Neuronal stem cell (in vitro differentiated cells): ENCODE results near the gene MAD1L1.
"Not testable (repeated sequence)": the region's sequence is repeated elsewhere in the genome, so short reads cannot be mapped to it uniquely, and the experiment has no call there.

Experiments
- DNase-seq: peaks from one replicate; pipeline ENCODE4 v3.0.0-alpha.2; 2013; ENCODE audit warnings: low spot score
- H2AFZ ChIP-seq: one replicate; pipeline ENCODE4 v1.6.1; 2013; ENCODE audit warnings: mild to moderate bottlenecking, low read length, inconsistent platforms
- H2AK5ac ChIP-seq: 2 replicates; pipeline ENCODE4 v1.6.1; 2013; ENCODE audit warnings: low read depth, mild to moderate bottlenecking, inconsistent platforms, low read length, moderate library complexity, mixed read lengths
- H2BK120ac ChIP-seq: 2 replicates; pipeline ENCODE4 v1.6.1; 2013; ENCODE audit warnings: low read depth, mild to moderate bottlenecking, inconsistent platforms, low read length, moderate library complexity, mixed read lengths
- H2BK12ac ChIP-seq: one replicate; pipeline ENCODE4 v1.6.1; 2013; ENCODE audit warnings: low read length, inconsistent platforms
- H2BK15ac ChIP-seq: 2 replicates; pipeline ENCODE4 v1.6.1; 2013; ENCODE audit warnings: mild to moderate bottlenecking, low read length, inconsistent platforms, mixed read lengths
- H2BK5ac ChIP-seq: one replicate; pipeline ENCODE4 v1.6.1; 2013; ENCODE audit warnings: inconsistent platforms, mild to moderate bottlenecking, low read length, moderate library complexity
- H3K14ac ChIP-seq: one replicate; pipeline ENCODE4 v1.6.1; 2013; ENCODE audit warnings: low read length, inconsistent platforms
- H3K18ac ChIP-seq: 2 replicates; pipeline ENCODE4 v1.6.1; 2013; ENCODE audit warnings: low read length, inconsistent platforms
- H3K23ac ChIP-seq: 2 replicates; pipeline ENCODE4 v1.6.1; 2013; ENCODE audit warnings: low read depth, mild to moderate bottlenecking, mixed read lengths, low read length, inconsistent platforms; ENCODE audit not compliant: poor library complexity
- H3K27ac ChIP-seq: replicated peaks from 3 replicates; pipeline ENCODE4 v1.5.1; 2013; ENCODE audit warnings: low read length, inconsistent platforms
- H3K27me3 ChIP-seq, 3 experiments: 2 replicates each; pipeline ENCODE4 v1.6.1; 2013; ENCODE audit warnings: low read length in 3 of 3, mild to moderate bottlenecking in 2 of 3, inconsistent platforms in 1 of 3, low read depth in 1 of 3, mixed read lengths in 1 of 3, moderate library complexity in 1 of 3; ENCODE audit not compliant: control insufficient read depth in 3 of 3, insufficient read depth in 3 of 3
- H3K36me3 ChIP-seq, 2 donors: replicated peaks in 1 of 2; 2 replicates each; pipeline ENCODE4 v1.6.1; 2013; ENCODE audit warnings: low read length in 2 of 2; ENCODE audit not compliant: control insufficient read depth in 2 of 2, insufficient read depth in 2 of 2
- H3K4ac ChIP-seq: 2 replicates; pipeline ENCODE4 v1.6.1; 2013; ENCODE audit warnings: inconsistent platforms, mild to moderate bottlenecking, low read length, moderate library complexity
- H3K4me1 ChIP-seq, 2 donors: 1 replicate in 1 of 2; 2 replicates in 1 of 2; pipeline ENCODE4 v1.6.1; 2013; ENCODE audit warnings: low read length in 2 of 2, low read depth in 1 of 2; ENCODE audit not compliant: control insufficient read depth in 2 of 2, insufficient read depth in 1 of 2
- H3K4me2 ChIP-seq: one replicate; pipeline ENCODE4 v1.6.1; 2013; ENCODE audit warnings: mild to moderate bottlenecking, low read length, inconsistent platforms; ENCODE audit not compliant: insufficient read depth, poor library complexity, severe bottlenecking
- H3K4me3 ChIP-seq, 2 donors: 2 replicates each; pipeline ENCODE4 v1.5.1; 2013; ENCODE audit warnings: low read length in 2 of 2, mild to moderate bottlenecking in 2 of 2, inconsistent platforms in 1 of 2, moderate library complexity in 1 of 2
- H3K79me1 ChIP-seq: one replicate; pipeline ENCODE4 v1.6.1; 2013; ENCODE audit warnings: low read depth, mild to moderate bottlenecking, inconsistent platforms, low read length, moderate library complexity
- H3K9ac ChIP-seq: one replicate; pipeline ENCODE4 v1.6.1; 2013; ENCODE audit warnings: mild to moderate bottlenecking, low read depth, low read length, inconsistent platforms; ENCODE audit not compliant: poor library complexity
- H3K9me3 ChIP-seq, 2 donors: replicated peaks in 1 of 2; 2 replicates each; pipeline versions ENCODE3 to v1.6.1; 2013; ENCODE audit warnings: low read length in 2 of 2, mild to moderate bottlenecking in 2 of 2, inconsistent platforms in 1 of 2, low read depth in 1 of 2, mixed read lengths in 1 of 2, moderate library complexity in 1 of 2; ENCODE audit not compliant: control insufficient read depth in 2 of 2, insufficient read depth in 1 of 2
- H4K8ac ChIP-seq: one replicate; pipeline ENCODE4 v1.6.1; 2013; ENCODE audit warnings: low read depth, mild to moderate bottlenecking, inconsistent platforms, low read length, moderate library complexity
- H4K91ac ChIP-seq: one replicate; pipeline ENCODE4 v1.6.1; 2013; ENCODE audit warnings: low read length, low read depth, mild to moderate bottlenecking, inconsistent platforms; ENCODE audit not compliant: poor library complexity
- WGBS, 2 donors: extraction: QIAGEN DNeasy Blood & Tissue Kit; methylation state at CpG; one replicate each; pipeline ENCODE4 v1.1.7; 2013; ENCODE audit warnings: missing lambda C conversion rate in 2 of 2, mixed read lengths in 1 of 2; ENCODE audit not compliant: insufficient read length in 2 of 2, insufficient replicate concordance in 1 of 2; ENCODE audit errors: extremely low coverage in 2 of 2; 5-methylcytosine and 5-hydroxymethylcytosine counted together

The MAD1L1 gene

GRCh38 chr7:1817061-1817712 is 415.6 kb downstream of the MAD1L1 start:
- Histone ChIP-seq H3K4me1 (peaks cover 5 to 8% of the 10 kb centered on the region in 2 donors), H2BK120ac (no peak overlapping the region), H3K4me2 (no peak overlapping the region), H3K14ac (no peak overlapping the region), H3K4ac (no peak overlapping the region), H3K4me3 (no peak overlapping the region), H3K23ac (peak overlapping the region; percentile 73), H3K79me1 (peaks cover 4% of the 10 kb centered on the region), H3K27me3 (no peaks in the 10 kb centered on the region), H3K36me3 (no peaks in the 10 kb centered on the region), H2BK5ac (peak overlapping the region; percentile 66), H2BK12ac (no peak overlapping the region), H3K27ac (no peak overlapping the region), H2BK15ac (no peak overlapping the region), H2AK5ac (no peak overlapping the region), H2AFZ (no peak overlapping the region), H4K8ac (no peak overlapping the region), H3K9ac (no peak overlapping the region), H3K9me3 (no peaks in the 10 kb centered on the region), H3K18ac (peak overlapping the region; percentile 74), H4K91ac (no peak overlapping the region)
- WGBS, 2 donors, result no CpG with 5 or more reads among the region's 57 CpGs
- DNase-seq, result no peak

- not testable (repeated sequence) for H3K4me2 ChIP-seq, H3K9me3 ChIP-seq, H3K27ac ChIP-seq, H3K4me1 ChIP-seq, H2BK120ac ChIP-seq, H2BK15ac ChIP-seq, H2BK5ac ChIP-seq, H3K18ac ChIP-seq, H3K79me1 ChIP-seq, H3K4me3 ChIP-seq, H2AFZ ChIP-seq, H4K8ac ChIP-seq, H3K14ac ChIP-seq, H3K4ac ChIP-seq, H3K27me3 ChIP-seq, H3K9ac ChIP-seq, H3K23ac ChIP-seq, H2AK5ac ChIP-seq, DNase-seq, H2BK12ac ChIP-seq, H3K36me3 ChIP-seq, H4K91ac ChIP-seq
- no CpG with 5 or more reads among the region's 7 CpGs for WGBS, 2 donors
Observed at GRCh38 chr7:1816451-1816850, 416.3 kb downstream of the MAD1L1 start.

GRCh38 chr7:1815551-1816281 is 417.0 kb downstream of the MAD1L1 start:
- H3K79me1 ChIP-seq, H3K4me3 ChIP-seq, H3K4me2 ChIP-seq, H3K27ac ChIP-seq, H2AFZ ChIP-seq, H3K14ac ChIP-seq, H2AK5ac ChIP-seq, H3K9ac ChIP-seq, H3K4ac ChIP-seq, H2BK5ac ChIP-seq, H2BK15ac ChIP-seq, H3K36me3 ChIP-seq, H4K91ac ChIP-seq, DNase-seq, H3K27me3 ChIP-seq, H3K23ac ChIP-seq, H4K8ac ChIP-seq, H2BK12ac ChIP-seq, H2BK120ac ChIP-seq, H3K9me3 ChIP-seq, H3K18ac ChIP-seq: not testable (repeated sequence)
- WGBS, 2 donors, result no CpG with 5 or more reads among the region's 36 CpGs
- peaks cover 5 to 10% of the 10 kb centered on the region in 2 donors for H3K4me1 ChIP-seq

- Histone ChIP-seq H2BK5ac (no peak overlapping the region), H3K14ac (no peak overlapping the region), H3K18ac (peak overlapping the region; percentile 38), H3K4me3 (no peak overlapping the region), H4K91ac (no peak overlapping the region), H3K36me3 (peaks cover 0 to 4% of the 10 kb centered on the region in 2 donors), H4K8ac (no peak overlapping the region), H2BK15ac (no peak overlapping the region), H2AK5ac (no peak overlapping the region), H2AFZ (no peak overlapping the region), H2BK12ac (no peak overlapping the region), H3K4me2 (no peak overlapping the region), H3K9ac (no peak overlapping the region), H2BK120ac (no peak overlapping the region), H3K9me3 (no peaks in the 10 kb centered on the region), H3K4me1 (peaks cover 5 to 12% of the 10 kb centered on the region in 2 donors), H3K23ac (no peak overlapping the region), H3K27ac (no peak overlapping the region), H3K79me1 (peaks cover 4% of the 10 kb centered on the region), H3K4ac (no peak overlapping the region), H3K27me3 (no peaks in the 10 kb centered on the region)
- no peak for DNase-seq
- WGBS, 2 donors, result no CpG with 5 or more reads among the region's 17 CpGs
Observed at GRCh38 chr7:1815051-1815481, 417.7 kb downstream of the MAD1L1 start.
